ENCODE measurements around the gene GPATCH2L.

GPATCH2L gene

DNA sequence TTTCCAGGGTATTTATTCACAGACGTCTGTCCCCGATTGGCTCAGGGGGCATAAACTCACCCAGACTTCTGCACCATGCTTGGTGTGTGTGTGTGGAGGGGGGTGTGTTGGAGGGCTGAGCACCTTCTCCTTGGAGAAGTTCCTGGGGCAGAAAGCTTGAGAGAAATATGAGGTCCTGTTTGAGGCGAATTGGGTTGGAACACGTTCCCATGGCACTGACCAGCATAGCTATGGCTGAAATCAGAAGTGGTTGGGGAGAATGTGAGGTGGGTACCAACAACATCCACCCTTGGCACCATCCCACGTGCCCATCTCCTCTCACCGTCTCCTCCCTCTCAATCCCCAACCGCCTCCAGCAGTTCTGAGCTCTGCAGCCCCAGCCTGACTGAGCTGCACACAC lies 16.0 kb upstream of the GPATCH2L start:
- no peak for DNase-seq (ENCODE audit: extremely low spot score)
- POLR2A ChIA-PET: no interaction called here
- TF ChIP-seq, protein P1, sequence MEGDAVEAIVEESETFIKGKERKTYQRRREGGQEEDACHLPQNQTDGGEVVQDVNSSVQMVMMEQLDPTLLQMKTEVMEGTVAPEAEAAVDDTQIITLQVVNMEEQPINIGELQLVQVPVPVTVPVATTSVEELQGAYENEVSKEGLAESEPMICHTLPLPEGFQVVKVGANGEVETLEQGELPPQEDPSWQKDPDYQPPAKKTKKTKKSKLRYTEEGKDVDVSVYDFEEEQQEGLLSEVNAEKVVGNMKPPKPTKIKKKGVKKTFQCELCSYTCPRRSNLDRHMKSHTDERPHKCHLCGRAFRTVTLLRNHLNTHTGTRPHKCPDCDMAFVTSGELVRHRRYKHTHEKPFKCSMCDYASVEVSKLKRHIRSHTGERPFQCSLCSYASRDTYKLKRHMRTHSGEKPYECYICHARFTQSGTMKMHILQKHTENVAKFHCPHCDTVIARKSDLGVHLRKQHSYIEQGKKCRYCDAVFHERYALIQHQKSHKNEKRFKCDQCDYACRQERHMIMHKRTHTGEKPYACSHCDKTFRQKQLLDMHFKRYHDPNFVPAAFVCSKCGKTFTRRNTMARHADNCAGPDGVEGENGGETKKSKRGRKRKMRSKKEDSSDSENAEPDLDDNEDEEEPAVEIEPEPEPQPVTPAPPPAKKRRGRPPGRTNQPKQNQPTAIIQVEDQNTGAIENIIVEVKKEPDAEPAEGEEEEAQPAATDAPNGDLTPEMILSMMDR (IDR thresholded peaks at IDR 0.05; ENCODE audit: control extremely low read depth, extremely low read depth, low read depth, missing control alignments): no peak
- CTCF ChIA-PET: no interaction called here

DNA sequence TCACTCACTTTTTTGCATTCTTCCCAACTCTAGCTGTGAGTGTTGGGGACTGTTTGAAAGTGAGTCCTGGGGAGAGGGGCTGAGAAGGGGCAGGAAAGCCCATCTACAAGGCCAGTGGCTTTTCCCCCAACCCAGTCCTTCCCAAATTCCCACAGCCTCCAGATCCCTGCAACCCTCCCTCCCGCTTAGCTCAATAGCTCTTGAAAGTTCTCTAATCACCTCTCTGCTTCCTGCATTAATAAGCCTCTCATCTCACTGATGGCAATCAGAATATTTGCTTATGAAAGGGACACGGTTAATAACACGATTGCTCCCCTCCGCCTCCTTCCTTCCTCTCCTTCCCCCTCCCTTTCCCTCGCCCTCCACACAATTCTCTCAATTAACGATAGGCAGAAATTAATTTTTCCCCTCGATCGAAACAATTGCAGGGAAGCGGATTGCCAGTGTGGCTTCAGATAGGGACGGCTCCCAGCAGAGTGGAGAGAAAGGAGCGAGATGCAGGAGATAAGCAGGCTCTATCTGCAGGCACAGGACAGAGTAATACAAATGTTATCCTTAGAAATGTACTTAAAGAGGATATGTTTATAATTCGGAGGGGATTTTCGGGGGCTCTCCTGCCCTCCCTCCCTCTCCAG lies 15.1 kb upstream of the GPATCH2L start:
- CTCF ChIA-PET: no interaction called here
- POLR2A ChIA-PET: no interaction called here
- TF ChIP-seq, protein P1 (IDR thresholded peaks at IDR 0.05; ENCODE audit: control extremely low read depth, extremely low read depth, low read depth, missing control alignments): no peak
- DNase-seq (ENCODE audit: extremely low spot score): no peak

DNA sequence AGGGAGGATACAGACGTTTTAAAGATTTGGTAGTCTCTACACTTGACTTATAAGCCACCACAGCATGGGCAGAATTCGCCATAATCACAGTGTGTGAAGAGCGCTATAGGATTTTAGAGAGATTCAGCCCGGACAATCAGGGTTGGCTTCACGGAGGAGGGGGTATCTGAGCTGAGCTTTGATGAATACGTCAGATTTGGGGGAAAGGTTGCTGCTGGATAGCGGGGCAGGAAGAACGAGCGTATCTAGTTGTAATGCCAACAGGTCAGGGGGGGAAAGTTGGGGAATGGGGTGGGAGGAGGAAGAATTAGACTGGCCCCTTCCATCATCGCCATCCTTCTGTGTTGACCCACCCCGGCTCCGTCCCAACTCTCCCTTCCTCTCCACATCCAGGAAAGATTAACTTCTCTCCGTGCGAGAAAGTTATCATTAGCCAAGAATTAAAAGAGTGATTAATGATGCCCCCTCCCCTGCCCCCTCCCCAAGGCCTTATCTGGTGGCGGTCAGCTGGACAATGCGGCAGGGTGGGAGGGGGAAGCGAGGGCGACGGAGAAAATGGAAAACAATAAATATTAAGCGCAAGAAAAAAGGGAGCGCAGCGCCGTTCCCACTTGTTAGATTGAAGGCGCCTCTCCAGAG lies 13.5 kb upstream of the GPATCH2L start:
- ChIA-PET POLR2A (no interaction called here), CTCF (no interaction called here)
- DNase-seq (ENCODE audit: extremely low spot score): no peak
- TF ChIP-seq, protein P1 (IDR thresholded peaks at IDR 0.05; ENCODE audit: control extremely low read depth, extremely low read depth, low read depth, missing control alignments): no peak

DNA sequence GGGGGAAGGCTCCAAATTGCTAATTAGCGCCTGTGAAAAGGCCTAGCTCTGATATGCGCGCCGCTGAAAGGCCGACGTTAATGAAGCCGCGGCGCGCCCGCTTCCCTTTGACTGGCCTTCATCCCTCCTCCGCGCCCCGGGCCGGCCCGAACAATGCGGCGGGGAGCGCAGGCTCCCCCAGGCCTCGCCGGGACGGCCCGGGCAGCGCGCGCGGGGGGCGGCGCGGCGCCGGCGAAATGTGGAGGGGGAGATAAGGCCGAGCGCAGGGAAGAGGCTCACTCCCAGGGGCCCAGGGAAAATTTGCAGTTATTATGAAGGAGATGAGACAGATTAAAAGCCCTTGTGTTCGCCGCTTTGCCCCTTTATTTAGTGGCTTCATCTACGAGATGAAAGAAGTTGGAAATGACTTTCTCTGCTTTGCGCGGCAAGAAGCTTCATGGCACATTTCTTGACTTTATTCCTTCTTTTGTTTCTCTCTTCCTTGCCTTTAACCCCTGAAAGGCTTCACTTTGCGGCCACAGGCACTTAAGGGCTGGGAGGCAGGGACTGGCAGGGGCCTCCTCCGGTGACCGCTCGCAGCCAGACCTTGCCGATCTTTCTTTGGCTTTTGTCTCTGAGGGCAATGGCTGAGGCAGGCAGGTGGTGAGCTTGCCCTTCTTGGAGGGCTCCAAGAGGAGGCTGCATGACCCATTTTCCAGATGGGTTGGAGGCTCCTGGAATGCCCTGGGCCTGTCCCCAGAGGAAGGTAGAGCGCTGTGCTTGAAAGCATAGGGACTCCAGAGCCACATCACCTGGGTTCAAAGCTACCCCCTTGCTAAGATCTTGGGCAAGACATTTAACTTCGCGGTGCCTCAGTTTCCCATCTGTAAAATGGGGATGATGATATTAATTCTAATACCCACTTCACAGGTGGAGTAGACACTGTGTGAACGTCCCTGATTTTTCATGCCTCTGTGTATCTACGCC lies 12.7 kb upstream of the GPATCH2L start:
- POLR2A ChIA-PET: no interaction called here

DNA sequence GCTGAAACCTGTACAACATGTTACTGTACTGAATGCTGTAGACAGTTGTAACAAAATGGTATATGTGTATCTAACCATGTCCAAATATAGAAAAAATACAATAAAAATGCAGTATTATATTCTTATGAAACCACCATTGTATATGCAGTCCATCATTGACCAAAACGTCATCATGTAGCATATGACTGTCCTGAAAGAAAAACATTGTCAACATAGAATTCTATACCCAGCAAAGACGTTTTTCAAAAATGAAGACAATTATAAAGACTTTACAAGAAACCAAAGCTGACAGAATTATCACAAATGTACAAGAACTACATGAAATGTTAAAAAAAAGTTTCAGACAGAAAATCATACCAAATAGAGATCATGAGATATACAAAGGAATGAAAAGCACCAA lies 8.1 kb upstream of the GPATCH2L start:
- ChIA-PET CTCF (no interaction called here), POLR2A (no interaction called here)
- TF ChIP-seq, protein P1 (IDR thresholded peaks at IDR 0.05; ENCODE audit: control extremely low read depth, extremely low read depth, low read depth, missing control alignments): no peak

More for the DNA sequence above, 12.7 kb upstream of the GPATCH2L start:
- TF ChIP-seq, protein P1 (IDR thresholded peaks at IDR 0.05; ENCODE audit: control extremely low read depth, extremely low read depth, low read depth, missing control alignments): no peak
- CTCF ChIA-PET: interaction anchor here (1.4 kb wide), 1 partner anchor 9 kb away, joined by 4 read pairs; no protein-coding TSS in a partner anchor
- no peak for DNase-seq (ENCODE audit: extremely low spot score)

DNA sequence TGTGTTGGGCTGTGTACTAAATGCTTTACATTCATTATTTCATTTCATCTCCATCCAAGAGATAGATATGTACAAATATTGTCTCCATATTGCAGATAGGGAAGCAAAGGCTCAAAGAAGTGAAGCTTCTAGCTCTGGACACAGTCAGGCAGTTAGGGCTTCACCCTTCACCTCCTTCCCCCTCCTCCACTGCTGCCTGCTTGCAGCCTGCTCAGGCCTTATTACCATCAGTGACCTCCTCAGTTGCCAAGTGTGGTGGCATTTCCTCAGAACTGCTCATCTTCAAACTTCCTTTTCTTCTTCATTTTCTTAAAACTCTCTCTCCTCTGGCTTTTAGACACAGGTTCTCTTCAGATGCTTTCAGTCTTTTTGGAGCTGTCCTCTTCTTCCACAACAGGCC lies 4.7 kb upstream of the GPATCH2L start:
- CTCF ChIA-PET: interaction anchor here (1.2 kb wide), 1 partner anchor 14 kb away, joined by 3 read pairs; no protein-coding TSS in a partner anchor

More for the DNA sequence above, 8.1 kb upstream of the GPATCH2L start:
- DNase-seq (ENCODE audit: extremely low spot score): no peak

More for the DNA sequence above, 4.7 kb upstream of the GPATCH2L start:
- POLR2A ChIA-PET: no interaction called here
- no peak for DNase-seq (ENCODE audit: extremely low spot score)
- TF ChIP-seq, protein P1 (IDR thresholded peaks at IDR 0.05; ENCODE audit: control extremely low read depth, extremely low read depth, low read depth, missing control alignments): no peak

Data from GM10248 (cell line).